K562 (cell line): ENCODE measurements around the gene GPHN. TPM values are rescaled to one million over a fixed set of nuclear protein-coding genes. Genes with fewer than 3 reads are reported as not detected.
A peak's percentile ranks its signal among the peaks of the same experiment; 100 is the strongest.

ENCODE experiments used
- ATAC-seq: fragments of 200-7000 bp; cut with Tn5 transposase; 3 replicates; pipeline ENCODE4 v1.9.1; 2020; ENCODE audit warnings: moderate library complexity
- BruUV-seq: library from RNA; stranded (reverse); fragments of 400-500 nt; replicated peaks from 2 replicates; lab custom pipeline; 2021; lab: Mats Ljungman, UMichigan
- CTCF ChIA-PET: fragments of 300-600 bp; formaldehyde crosslinking; extraction: SDS; loops from one replicate; lab custom pipeline; 2021; ENCODE audit warnings: low intra/inter-chr PET ratio; lab: Yijun Ruan, JAX
- POLR2A ChIA-PET: fragments of 300-600, 350-650 bp; sonication (Branson Sonifier 250); formaldehyde crosslinking; extraction: SDS; loops from one replicate; lab custom pipeline; 2021; ENCODE audit warnings: antibody characterized with exemption, inconsistent platforms; lab: Yijun Ruan, JAX
- DNase-seq, 4 experiments: peaks; one replicate each; pipeline versions ENCODE4 v3.0.0 to v3.0.0-alpha.2; 2011 to 2018; ENCODE audit warnings: low spot score in 3 of 4, mixed read lengths in 3 of 4; ENCODE audit errors: extremely low read depth in 1 of 4
- FAIRE-seq: peaks from 2 replicates; lab custom pipeline; 2011; peaks lifted over from hg19 to GRCh38; lab: Jason Lieb, UNC
- H2AFZ ChIP-seq: 2 replicates; pipeline ENCODE4 v1.6.0; 2011; ENCODE audit warnings: low read depth, low read length, control low read depth, inconsistent platforms
- H3K27ac ChIP-seq: fragments of 200-600 bp; 3 replicates; pipeline ENCODE4 v1.8.0; 2011; ENCODE audit warnings: low read depth, mild to moderate bottlenecking, control low read depth, inconsistent platforms, low read length, moderate library complexity, mixed read lengths; ENCODE audit errors: extremely low read depth
- H3K27me3 ChIP-seq, 2 experiments: fragments of 300-600 bp in 1 of 2; 2 replicates in 1 of 2; 3 replicates in 1 of 2; pipeline versions ENCODE4 v1.6.0 to v1.8.0; 2011; ENCODE audit warnings: inconsistent platforms in 2 of 2, low read length in 2 of 2, mild to moderate bottlenecking in 1 of 2, mixed read lengths in 1 of 2, moderate library complexity in 1 of 2; ENCODE audit not compliant: control insufficient read depth in 2 of 2, insufficient read depth in 2 of 2
- H3K36me3 ChIP-seq: fragments of 300-600 bp; 3 replicates; pipeline ENCODE4 v1.8.0; 2011; ENCODE audit warnings: mild to moderate bottlenecking, low read length, inconsistent platforms; ENCODE audit not compliant: control insufficient read depth, insufficient read depth
- H3K4me1 ChIP-seq, 2 experiments: fragments of 200-600 bp in 1 of 2; replicated peaks in 1 of 2; 2 replicates in 1 of 2; 3 replicates in 1 of 2; pipeline versions ENCODE4 v1.5.1 to v1.8.0; 2011; ENCODE audit warnings: inconsistent platforms in 2 of 2, low read length in 2 of 2, mild to moderate bottlenecking in 1 of 2, mixed read lengths in 1 of 2, moderate library complexity in 1 of 2; ENCODE audit not compliant: control insufficient read depth in 2 of 2, insufficient read depth in 2 of 2
- H3K4me2 ChIP-seq: 2 replicates; pipeline ENCODE4 v1.6.1; 2011; ENCODE audit warnings: low read length, control low read depth, inconsistent platforms, mixed read lengths; ENCODE audit not compliant: insufficient read depth
- H3K4me3 ChIP-seq: fragments of 200-600 bp; sonication (generic), shearing (Covaris generic); 2 replicates; pipeline ENCODE4 v1.5.1; 2016; ENCODE audit warnings: control low read depth, inconsistent platforms
- H3K79me2 ChIP-seq: fragments of 200-600 bp; 3 replicates; pipeline ENCODE4 v1.8.0; 2011; ENCODE audit warnings: low read length, inconsistent platforms; ENCODE audit not compliant: control insufficient read depth, insufficient read depth
- H3K9ac ChIP-seq, 2 experiments: 2 replicates each; pipeline versions ENCODE4 v1.6.0 to v1.6.1; 2011; ENCODE audit warnings: low read depth in 2 of 2, low read length in 2 of 2, control low read depth in 1 of 2, inconsistent platforms in 1 of 2, mild to moderate bottlenecking in 1 of 2, mixed read lengths in 1 of 2; ENCODE audit not compliant: insufficient read depth in 1 of 2
- H3K9me1 ChIP-seq: one replicate; pipeline ENCODE4 v1.6.0; 2011; ENCODE audit warnings: inconsistent platforms, mild to moderate bottlenecking, low read length, moderate library complexity; ENCODE audit not compliant: control insufficient read depth, insufficient read depth
- H3K9me3 ChIP-seq: replicated peaks from 2 replicates; pipeline ENCODE4 v1.5.1; 2011; ENCODE audit warnings: low read depth, low read length, inconsistent platforms; ENCODE audit not compliant: control insufficient read depth, insufficient read depth
- H4K20me1 ChIP-seq: replicated peaks from 2 replicates; pipeline ENCODE4 v1.6.1; 2011; ENCODE audit warnings: low read length, inconsistent platforms, mixed read lengths; ENCODE audit not compliant: control insufficient read depth, insufficient read depth
- CTCF ChIP-seq, 3 experiments: IDR thresholded peaks in 2 of 3; conservative IDR thresholded peaks in 1 of 3; 2 replicates each; pipeline ENCODE4 v1.5.1; 2011 to 2012; ENCODE audit warnings: low read length in 3 of 3, mild to moderate bottlenecking in 3 of 3, control low read depth in 2 of 3, improper control_type of control experiment in 1 of 3, inconsistent platforms in 1 of 3, low read depth in 1 of 3, mixed read lengths in 1 of 3, moderate library complexity in 1 of 3; ENCODE audit not compliant: insufficient read depth in 2 of 3
- MECOM ChIP-seq: fragments of 250-450 bp; sonication (Bioruptor Pico); IDR thresholded peaks from 2 replicates; pipeline ENCODE4 v1.8.0; 2022; ENCODE audit warnings: inconsistent platforms
- MIER1 ChIP-seq: fragments of 450-650 bp; IDR thresholded peaks from 2 replicates; pipeline ENCODE4 v1.6.1; 2016; ENCODE audit warnings: antibody characterized with exemption, mild to moderate bottlenecking, low read depth
- RAD21 ChIP-seq, 2 experiments: fragments of 250-450 bp in 1 of 2; fragments of 450-650 bp in 1 of 2; sonication (Bioruptor Pico) in 1 of 2; formaldehyde crosslinking in 1 of 2; IDR thresholded peaks in 1 of 2; conservative IDR thresholded peaks in 1 of 2; 2 replicates each; pipeline versions ENCODE4 v1.4.0 to v1.8.0; 2020 to 2022; ENCODE audit warnings: mild to moderate bottlenecking in 2 of 2, moderate library complexity in 1 of 2
- ZNF785 ChIP-seq: fragments of 250-450 bp; sonication (Bioruptor Pico); IDR thresholded peaks from 2 replicates; pipeline ENCODE4 v1.4.0; 2020; ENCODE audit warnings: mild to moderate bottlenecking
- WGBS: fragments of 100-300 bp; shearing (Covaris generic); methylation state at CpG from one replicate; pipeline ENCODE4 v1.1.6; 2016; ENCODE audit warnings: low coverage, mixed read lengths; ENCODE audit not compliant: insufficient coverage; ENCODE audit errors: missing lambda C conversion rate; 5-methylcytosine and 5-hydroxymethylcytosine counted together
- in situ Hi-C: fragments of 300-500 bp; cut with MboI; formaldehyde crosslinking; loops from 4 replicates; pipeline ENCODE4 v1.15.0; 2018; ENCODE audit warnings: inconsistent platforms, mixed read lengths
- intact Hi-C: fragments of 100-400 bp; cut with micrococcal nuclease; formaldehyde crosslinking; loops from 2 replicates; pipeline ENCODE4 v1.14.2; 2022
- polyA plus RNA-seq, 8 experiments: library from polyadenylated mRNA; depleted of rRNA in 4 of 8; stranded (reverse) in 5 of 8; unstranded in 3 of 8; fragments of >200 nt; fragmentation: Nextera tagmentation in 2 of 8; fragmentation: Illumina TruSeq in 1 of 8; extraction: Ambion mirVana in 2 of 8; extraction: Trizol in 1 of 8; gene quantifications; 2 replicates each; pipeline versions ENCODE4 v1.2.1 to v1.2.3, GENCODE V29; 2011 to 2014; ENCODE audit warnings: inconsistent platforms in 1 of 8, missing spikeins in 1 of 8
- total RNA-seq, 7 experiments: library from RNA; depleted of rRNA in 6 of 7; stranded (reverse); fragments of >200 nt in 6 of 7; fragmentation: Illumina TruSeq in 2 of 7; extraction: Trizol in 2 of 7; gene quantifications; 2 replicates each; pipeline versions ENCODE4 v1.2.1 to v1.2.3, GENCODE V29; 2011 to 2021; ENCODE audit warnings: low replicate concordance in 1 of 7

Gene GPHN
- total and polyA plus RNA-seq, 9 of the 15 experiments (the other 6 are each of a cell fraction or from before 2014, with no cell fraction given), result 5.9 to 16.0 (median 11.4) TPM

GRCh38 chr14:66610154-66610563 lies 102.2 kb downstream of the GPHN start:
- Histone ChIP-seq H3K4me1 (no peaks in the 10 kb centered on the region), H3K79me2 (no peaks in the 10 kb centered on the region), H3K9me1 (no peaks in the 10 kb centered on the region), H3K4me2 (no peak overlapping the region), H3K36me3 (no peaks in the 10 kb centered on the region), H2AFZ (no peak overlapping the region), H3K27me3 (no peaks in the 10 kb centered on the region), H3K9me3 (no peaks in the 10 kb centered on the region), H3K27ac (no peak overlapping the region), H3K4me3 (no peak overlapping the region), H4K20me1 (no peaks in the 10 kb centered on the region), H3K9ac (no peak overlapping the region)
- no TSS peak for BruUV-seq
- 0% methylated on average over 1 of the region's 4 CpGs for WGBS
- ChIA-PET CTCF (no interaction called here), POLR2A (no interaction called here)
- DNase-seq (peak; percentile 1 to 4 (median 2)), ATAC-seq (no peak), FAIRE-seq (no peak)
- intact Hi-C loops (no loop called here), in situ Hi-C loops (no loop called here)
- no peak for TF ChIP-seq MIER1
- peak in 1 of 2 experiments; percentile 11; a peak in 1 of 4 replicates for TF ChIP-seq RAD21 (CRISPR knock-in tag; conservative IDR thresholded peaks at IDR 0.05 in 1 of 2, IDR thresholded peaks at IDR 0.05 in 1 of 2)
- no peak for TF ChIP-seq MECOM (CRISPR knock-in tag)
- no peak for TF ChIP-seq ZNF785 (CRISPR knock-in tag)
- TF ChIP-seq CTCF (IDR thresholded peaks at IDR 0.05 in 2 of 3, conservative IDR thresholded peaks at IDR 0.05 in 1 of 3; ENCODE audit: insufficient read depth in 2 of 3, low read depth in 1 of 3, low read length in 3 of 3), result peak; percentile 14 to 25 (median 18); a peak in 2 of 6 replicates
